Hepatocyte (in vitro differentiated cells): Measurements from ENCODE around the gene ZNF514. TPM values are rescaled to one million over a fixed set of nuclear protein-coding genes. Genes with fewer than 3 reads are reported as not detected.
A peak's percentile ranks its signal among the peaks of the same experiment; 100 is the strongest.

Experiments used
- DNase-seq: peaks from one replicate; pipeline ENCODE4 v3.0.0-alpha.2; 2016; ENCODE audit warnings: low spot score
- H2AFZ ChIP-seq: fragments of 200-600 bp; sonication (generic); 2 replicates; pipeline ENCODE4 v1.6.0; 2016; ENCODE audit warnings: antibody characterized with exemption, mild to moderate bottlenecking
- H3K27ac ChIP-seq: fragments of 200-600 bp; sonication (generic); 2 replicates; pipeline ENCODE4 v1.5.1; 2016; ENCODE audit warnings: mild to moderate bottlenecking
- H3K27me3 ChIP-seq: fragments of 200-600 bp; sonication (generic); 2 replicates; pipeline ENCODE4 v1.6.1; 2016
- H3K36me3 ChIP-seq: fragments of 200-600 bp; sonication (generic); replicated peaks from 2 replicates; pipeline ENCODE4 v1.5.1; 2016; ENCODE audit warnings: low read depth; ENCODE audit not compliant: insufficient read depth
- H3K4me1 ChIP-seq: fragments of 200-600 bp; sonication (generic); 2 replicates; pipeline ENCODE4 v1.5.1; 2016; ENCODE audit warnings: mild to moderate bottlenecking, moderate library complexity; ENCODE audit not compliant: insufficient read depth
- H3K4me2 ChIP-seq: fragments of 200-600 bp; sonication (generic); 2 replicates; pipeline ENCODE4 v1.6.0; 2016
- H3K4me3 ChIP-seq: fragments of 200-600 bp; sonication (generic); 2 replicates; pipeline ENCODE4 v1.5.1; 2016; ENCODE audit warnings: mild to moderate bottlenecking
- H3K79me2 ChIP-seq: fragments of 200-600 bp; sonication (generic); 2 replicates; pipeline ENCODE4 v1.6.0; 2017; ENCODE audit warnings: mild to moderate bottlenecking
- H3K9me2 ChIP-seq: fragments of 200-600 bp; sonication (generic); replicated peaks from 2 replicates; pipeline ENCODE4 v1.6.0; 2017; ENCODE audit warnings: mild to moderate bottlenecking; ENCODE audit not compliant: insufficient read depth
- H3K9me3 ChIP-seq: fragments of 200-600 bp; sonication (generic); 2 replicates; pipeline ENCODE4 v1.5.1; 2016; ENCODE audit warnings: low read depth, mild to moderate bottlenecking
- H4K20me1 ChIP-seq: fragments of 200-600 bp; sonication (generic); 2 replicates; pipeline ENCODE4 v1.6.0; 2016; ENCODE audit warnings: mild to moderate bottlenecking; ENCODE audit not compliant: insufficient read depth, poor library complexity, severe bottlenecking
- EZH2 ChIP-seq: fragments of 200-600 bp; sonication (generic); IDR thresholded peaks from 2 replicates; pipeline ENCODE4 v1.6.1; 2016; ENCODE audit warnings: antibody characterized with exemption, mild to moderate bottlenecking, borderline replicate concordance
- EZH2phosphoT487 ChIP-seq: fragments of 200-600 bp; sonication (generic); IDR thresholded peaks from one replicate; pipeline ENCODE4 v1.6.1; 2018; ENCODE audit warnings: antibody characterized with exemption, mild to moderate bottlenecking, low read depth, moderate library complexity; ENCODE audit not compliant: unreplicated experiment, severe bottlenecking
- WGBS: methylation state at CpG from one replicate; pipeline ENCODE4 v1.1.6; 2016; ENCODE audit warnings: low lambda C conversion rate; ENCODE audit errors: missing lambda C conversion rate; 5-methylcytosine and 5-hydroxymethylcytosine counted together
- polyA plus RNA-seq: library from polyadenylated mRNA; unstranded; fragments of >200 nt; fragmentation: Nextera tagmentation; extraction: Ambion mirVana; gene quantifications from 2 replicates; pipeline ENCODE4 v1.2.1, GENCODE V29; 2016
- total RNA-seq: library from RNA; depleted of rRNA; stranded (reverse); fragments of >200 nt; gene quantifications from 2 replicates; pipeline ENCODE4 v1.2.3, GENCODE V29; 2014
- TF ChIP-seq, protein P1 (sequence below): fragments of 200-600 bp; sonication (generic); IDR thresholded peaks from 2 replicates; pipeline ENCODE4 v1.5.1; 2016; ENCODE audit warnings: antibody characterized with exemption, mild to moderate bottlenecking; ENCODE audit not compliant: poor library complexity

The ZNF514 gene
- total and polyA plus RNA-seq, 2 experiments from 2014 or later = 4.2 to 14.6 TPM

DNA sequence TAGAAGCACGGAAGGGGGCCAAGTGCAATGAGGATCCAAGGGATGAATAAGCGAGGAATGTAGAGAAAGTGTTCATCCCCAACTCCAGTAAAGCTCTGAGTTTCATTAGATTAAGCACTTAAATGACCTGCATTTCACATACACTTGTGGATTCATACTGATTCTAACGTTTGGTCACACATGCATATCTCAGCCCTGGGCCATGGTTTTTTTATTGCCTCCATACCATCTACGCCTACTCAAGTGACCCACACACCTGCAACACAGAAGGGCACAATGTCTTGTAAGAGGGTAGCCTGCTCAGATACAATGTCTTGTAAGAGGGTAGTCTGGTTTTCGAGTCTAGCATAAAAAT, 37.5 kb downstream of the ZNF514 start:
- no peaks in the 10 kb centered on the region for H3K27me3 ChIP-seq
- peak overlapping the region; percentile 76 for H3K4me2 ChIP-seq
- peak overlapping the region; percentile 89 for H2AFZ ChIP-seq
- no peaks in the 10 kb centered on the region for H4K20me1 ChIP-seq
- TF ChIP-seq EZH2phosphoT487 (no peak), EZH2 (no peak)
- TF ChIP-seq, protein P1, sequence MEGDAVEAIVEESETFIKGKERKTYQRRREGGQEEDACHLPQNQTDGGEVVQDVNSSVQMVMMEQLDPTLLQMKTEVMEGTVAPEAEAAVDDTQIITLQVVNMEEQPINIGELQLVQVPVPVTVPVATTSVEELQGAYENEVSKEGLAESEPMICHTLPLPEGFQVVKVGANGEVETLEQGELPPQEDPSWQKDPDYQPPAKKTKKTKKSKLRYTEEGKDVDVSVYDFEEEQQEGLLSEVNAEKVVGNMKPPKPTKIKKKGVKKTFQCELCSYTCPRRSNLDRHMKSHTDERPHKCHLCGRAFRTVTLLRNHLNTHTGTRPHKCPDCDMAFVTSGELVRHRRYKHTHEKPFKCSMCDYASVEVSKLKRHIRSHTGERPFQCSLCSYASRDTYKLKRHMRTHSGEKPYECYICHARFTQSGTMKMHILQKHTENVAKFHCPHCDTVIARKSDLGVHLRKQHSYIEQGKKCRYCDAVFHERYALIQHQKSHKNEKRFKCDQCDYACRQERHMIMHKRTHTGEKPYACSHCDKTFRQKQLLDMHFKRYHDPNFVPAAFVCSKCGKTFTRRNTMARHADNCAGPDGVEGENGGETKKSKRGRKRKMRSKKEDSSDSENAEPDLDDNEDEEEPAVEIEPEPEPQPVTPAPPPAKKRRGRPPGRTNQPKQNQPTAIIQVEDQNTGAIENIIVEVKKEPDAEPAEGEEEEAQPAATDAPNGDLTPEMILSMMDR = no peak
- no peaks in the 10 kb centered on the region for H3K36me3 ChIP-seq
- H3K9me3 ChIP-seq = no peaks in the 10 kb centered on the region
- peaks cover 6% of the 10 kb centered on the region for H3K4me1 ChIP-seq
- DNase-seq = no peak
- H3K79me2 ChIP-seq = peaks cover 40% of the 10 kb centered on the region
- H3K9me2 ChIP-seq = no peaks in the 10 kb centered on the region
- H3K27ac ChIP-seq = peak overlapping the region; percentile 100
- 23% methylated on average over 5 of the region's 5 CpGs for WGBS
- peak overlapping the region; percentile 94 for H3K4me3 ChIP-seq

DNA sequence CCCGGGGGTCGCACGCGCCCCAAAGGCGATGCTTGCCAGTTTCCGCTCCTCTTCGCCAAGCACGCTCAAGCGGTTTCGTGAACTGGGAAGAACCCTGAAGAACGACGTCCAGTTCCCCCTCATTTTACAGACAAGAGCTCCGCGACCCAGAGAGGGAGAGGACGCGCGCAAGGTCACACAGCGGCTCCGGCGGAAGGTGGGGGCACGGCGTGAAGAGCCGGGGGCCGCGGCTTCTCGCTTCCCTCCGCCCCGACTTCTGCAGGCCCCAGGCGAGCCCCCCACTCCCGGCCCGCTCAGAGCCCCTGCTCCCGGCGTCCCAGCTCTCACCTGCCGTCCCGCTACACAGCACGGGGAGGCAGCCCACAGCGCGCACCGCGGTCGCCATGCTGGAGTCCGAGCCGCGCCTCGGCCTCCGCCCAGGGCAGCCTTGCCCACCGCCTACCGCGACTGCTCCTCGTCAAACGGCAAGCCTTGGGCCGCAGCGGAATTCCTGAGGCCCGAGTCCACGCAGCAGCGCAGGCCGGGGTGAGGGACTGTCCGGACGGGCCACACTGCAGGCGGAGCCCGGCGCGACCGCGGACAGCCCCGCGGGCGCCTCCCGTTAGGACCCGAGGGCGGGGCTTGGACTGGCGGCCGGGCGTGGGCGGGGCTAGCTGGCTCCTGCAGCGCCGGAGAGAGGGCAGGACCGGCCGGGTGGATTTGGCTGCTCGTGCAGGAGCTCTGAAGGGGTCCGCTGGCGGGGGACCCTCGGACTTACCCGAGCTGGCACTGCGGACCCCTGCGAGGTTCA, 38.0 kb downstream of the ZNF514 start, which contains the start of gene MRPS5:
Gene MRPS5, minus strand, starts transcription at position 402 of the 790 bp plus-strand sequence. Its CDS starts 17 bp downstream, at position 385.
- H3K9me3 ChIP-seq = no peaks in the 10 kb centered on the region
- peak within 1 kb of the TSS; percentile 76 for H3K4me2 ChIP-seq
- H3K27ac ChIP-seq = peak within 1 kb of the TSS; percentile 100
- WGBS = under 1% methylated on average over 61 of the region's 86 CpGs
- no peaks in the 10 kb centered on the region for H3K27me3 ChIP-seq
- TF ChIP-seq EZH2 = no peak
- TF ChIP-seq EZH2phosphoT487 = no peak
- TF ChIP-seq, protein P1 = peak; percentile 38
- H3K9me2 ChIP-seq = no peaks in the 10 kb centered on the region
- H4K20me1 ChIP-seq = no peaks in the 10 kb centered on the region
- H3K4me3 ChIP-seq = peak within 1 kb of the TSS; percentile 94
- no peaks in the 10 kb centered on the region for H3K36me3 ChIP-seq
- H3K4me1 ChIP-seq = peaks cover 6% of the 10 kb centered on the region
- peak within 1 kb of the TSS; percentile 89 for H2AFZ ChIP-seq
- H3K79me2 ChIP-seq = peaks cover 42% of the 10 kb centered on the region
- DNase-seq = peak; percentile 93

GRCh38 chr2:95121093-95121406, 38.6 kb downstream of the ZNF514 start:
- H3K9me2 ChIP-seq = no peaks in the 10 kb centered on the region
- H3K4me1 ChIP-seq = peaks cover 6% of the 10 kb centered on the region
- peak overlapping the region; percentile 89 for H2AFZ ChIP-seq
- no peaks in the 10 kb centered on the region for H3K27me3 ChIP-seq
- no peaks in the 10 kb centered on the region for H4K20me1 ChIP-seq
- WGBS = 3% methylated on average over 11 of the region's 11 CpGs
- H3K4me2 ChIP-seq = peak overlapping the region; percentile 76
- DNase-seq = no peak
- TF ChIP-seq EZH2 (no peak), EZH2phosphoT487 (no peak)
- TF ChIP-seq, protein P1 = no peak
- H3K4me3 ChIP-seq = peak overlapping the region; percentile 94
- H3K79me2 ChIP-seq = peaks cover 42% of the 10 kb centered on the region
- no peaks in the 10 kb centered on the region for H3K36me3 ChIP-seq
- no peaks in the 10 kb centered on the region for H3K9me3 ChIP-seq
- H3K27ac ChIP-seq = peak overlapping the region; percentile 100
